Stimulated activated effector memory CD8-positive, alpha-beta T cell treated with anti-CD3 and anti-CD28 coated beads, Interleukin-12 subunit alpha, Interleukin-12 subunit beta, amount 100 ng/mL, for 72 hours (primary cell): ENCODE data around the gene AP5S1.
"Not testable (repeated sequence)": the region's sequence is repeated elsewhere in the genome, so short reads cannot be mapped to it uniquely, and the experiment has no call there.

Experiments used
- ATAC-seq: fragments of 150-1000 bp; cut with Tn5 transposase; 2 replicates; pipeline ENCODE4 v1.10.0; 2021
- DNase-seq, 2 donors: peaks; one replicate each; pipeline ENCODE4 v3.0.0; 2021 to 2022; ENCODE audit warnings: low spot score in 2 of 2
- H3K27ac Mint-ChIP-seq: one replicate; pipeline ENCODE4 v1.8.0; 2022; ENCODE audit warnings: mild to moderate bottlenecking, mixed read lengths
- H3K36me3 Mint-ChIP-seq: one replicate; pipeline ENCODE4 v1.8.0; 2022; ENCODE audit warnings: mild to moderate bottlenecking, mixed read lengths
- H3K4me1 Mint-ChIP-seq: one replicate; pipeline ENCODE4 v1.8.0; 2022; ENCODE audit warnings: mixed read lengths
- H3K4me3 Mint-ChIP-seq: one replicate; pipeline ENCODE4 v1.8.0; 2022; ENCODE audit warnings: mild to moderate bottlenecking, mixed read lengths
- H3K9me3 Mint-ChIP-seq: one replicate; pipeline ENCODE4 v1.8.0; 2022; ENCODE audit warnings: mixed read lengths

The AP5S1 gene

DNA sequence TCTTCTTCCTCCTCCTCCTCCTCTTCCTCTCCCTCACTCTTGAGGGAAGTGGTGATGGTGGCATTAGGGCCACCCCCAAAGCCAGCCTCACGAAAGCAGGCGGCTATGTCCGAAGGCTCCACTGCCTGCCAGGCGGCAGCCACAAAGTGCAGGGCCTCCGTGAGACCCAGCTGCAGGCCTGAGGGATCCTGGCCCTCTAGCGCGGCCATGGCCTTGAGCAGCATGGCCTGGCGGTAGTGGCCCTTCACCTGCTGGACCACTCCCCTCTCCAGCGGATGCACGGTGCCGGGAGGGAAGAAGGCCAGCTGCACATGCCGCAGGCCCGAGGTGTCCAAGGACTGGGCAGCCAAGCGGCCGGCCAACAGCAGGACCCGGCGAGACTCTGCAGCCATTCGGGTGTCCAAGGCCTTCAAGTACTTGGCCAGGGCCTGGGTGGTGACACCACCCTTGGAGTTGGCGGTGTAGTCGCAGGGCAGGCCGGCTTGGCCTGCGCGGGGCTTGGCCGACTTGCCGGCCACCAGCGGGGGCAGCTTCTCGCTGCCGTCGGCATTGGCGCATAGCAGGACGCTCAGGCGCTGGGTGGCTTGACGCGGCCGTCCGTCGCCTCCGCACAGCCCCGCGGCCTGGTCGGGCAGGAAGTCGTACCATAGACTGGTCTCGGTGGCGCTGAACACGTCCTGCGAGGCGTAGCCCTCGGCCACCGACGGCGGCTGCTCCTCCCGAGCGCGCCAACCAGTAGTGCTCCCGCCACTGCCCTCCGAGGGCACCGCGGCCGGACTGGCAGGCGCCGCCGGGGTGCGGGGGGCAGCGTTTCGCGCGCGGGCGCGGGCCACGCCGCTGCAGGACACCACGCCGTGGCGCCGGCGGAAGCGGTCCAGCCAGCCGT is 34.9 kb upstream of the AP5S1 start:
- Mint-ChIP-seq H3K4me3 (peak overlapping the region; percentile 70), H3K27ac (peak overlapping the region; percentile 79)
- no peak for DNase-seq

DNA sequence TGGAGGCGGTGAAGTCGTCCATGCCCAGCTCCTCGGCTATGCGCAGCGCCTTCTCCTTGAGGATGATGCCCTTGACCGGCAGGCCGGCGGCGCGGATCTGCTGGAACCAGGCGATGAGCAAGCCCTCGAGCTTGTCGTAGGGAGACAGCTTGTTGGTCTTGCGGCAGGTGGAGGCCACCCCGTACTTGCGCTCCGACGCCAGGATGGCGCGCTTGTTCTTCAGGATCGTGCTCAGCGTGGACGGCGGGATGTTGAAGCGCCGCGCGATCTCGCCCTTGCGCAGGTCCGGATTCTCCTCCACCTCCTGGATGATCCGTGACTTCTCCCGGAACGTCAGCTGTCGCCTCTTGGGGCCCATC is 34.2 kb upstream of the AP5S1 start:
- no peaks in the 10 kb centered on the region for H3K9me3 Mint-ChIP-seq
- DNase-seq (peak in 1 of 2 donors; percentile 26), ATAC-seq (peak; percentile 46)
- H3K4me1 Mint-ChIP-seq: peaks cover 59% of the 10 kb centered on the region
- peak overlapping the region; percentile 70 for H3K4me3 Mint-ChIP-seq
- H3K27ac Mint-ChIP-seq: peak overlapping the region; percentile 54
- peaks cover 20% of the 10 kb centered on the region for H3K36me3 Mint-ChIP-seq

More for the DNA sequence above, 34.9 kb upstream of the AP5S1 start:
- no peak for ATAC-seq
- Mint-ChIP-seq H3K4me1 (peaks cover 65% of the 10 kb centered on the region), H3K9me3 (no peaks in the 10 kb centered on the region), H3K36me3 (peaks cover 20% of the 10 kb centered on the region)

DNA sequence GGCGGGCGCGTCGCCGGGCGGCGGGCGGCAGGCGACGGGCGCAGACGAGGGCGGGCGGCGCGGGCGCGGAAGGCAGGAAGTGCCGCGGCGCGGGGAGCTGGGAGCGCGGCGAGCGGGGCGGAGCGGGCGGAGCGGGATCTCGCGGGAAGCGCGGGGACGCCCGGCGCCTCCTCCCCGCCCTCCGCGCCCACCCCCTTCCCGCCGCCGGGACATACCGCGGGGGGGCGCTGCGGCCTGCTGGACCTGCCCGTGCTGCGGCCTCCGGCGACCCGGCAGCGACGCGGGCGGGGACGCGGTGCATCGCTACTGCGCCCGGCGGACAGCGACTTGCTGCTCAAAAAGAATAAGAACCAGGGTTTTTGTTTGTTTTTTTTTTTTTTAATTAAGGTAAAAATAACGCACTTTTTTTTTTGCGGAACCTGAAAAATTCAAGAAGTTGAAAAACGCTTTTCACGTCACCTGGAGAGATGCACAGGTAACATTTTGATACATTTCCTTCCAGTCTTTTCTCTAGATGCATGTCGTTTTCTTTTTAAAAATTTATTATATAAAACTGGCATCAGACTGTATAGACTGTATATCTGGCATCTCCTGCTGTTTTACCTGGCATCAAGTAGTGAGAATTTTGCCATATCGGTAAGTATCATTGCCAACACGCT is 33.6 kb upstream of the AP5S1 start, which contains the start of gene CENPB:
TSS of gene CENPB (minus strand) at position 76 of the 659 bp plus-strand sequence. CDS start 257 bp downstream, outside the sequence.
- H3K4me1 Mint-ChIP-seq: peaks cover 52% of the 10 kb centered on the region
- peak; percentile 93 for ATAC-seq
- peak within 1 kb of the TSS; percentile 54 for H3K27ac Mint-ChIP-seq
- H3K9me3 Mint-ChIP-seq: no peaks in the 10 kb centered on the region
- H3K4me3 Mint-ChIP-seq: peak within 1 kb of the TSS; percentile 70
- DNase-seq: peak; percentile 94 to 98
- H3K36me3 Mint-ChIP-seq: peaks cover 20% of the 10 kb centered on the region

DNA sequence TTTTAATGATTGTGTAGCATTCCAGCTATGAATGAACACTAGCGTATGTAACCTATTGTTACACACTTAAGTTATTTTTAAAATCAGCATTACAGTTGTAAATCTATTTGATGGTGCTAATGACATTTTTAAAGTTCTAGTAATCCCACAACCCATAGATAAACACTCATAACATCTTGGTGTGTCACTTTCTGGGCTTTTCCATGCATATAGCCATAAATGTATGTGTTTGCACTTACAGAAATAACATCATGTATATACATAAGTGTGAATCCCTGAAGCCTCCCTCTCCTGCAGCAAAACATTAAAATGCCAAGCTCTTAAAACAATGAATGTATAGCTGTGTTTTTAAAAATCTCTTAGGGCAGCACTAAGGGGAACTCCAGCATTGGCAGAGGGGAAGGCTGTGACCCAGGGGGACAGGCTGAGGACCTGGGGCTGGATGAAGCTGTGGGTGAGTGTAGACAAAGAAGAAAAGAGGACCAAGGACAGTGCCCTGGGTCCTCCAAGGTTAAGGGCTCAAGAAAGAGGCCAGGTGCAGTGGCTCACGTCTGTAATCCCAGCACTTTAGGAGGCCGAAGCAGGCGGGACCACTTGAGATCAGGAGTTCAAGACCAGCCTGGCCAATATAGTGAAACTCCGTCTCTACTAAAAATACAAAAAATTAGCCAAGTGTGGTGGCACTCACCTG is 32.9 kb upstream of the AP5S1 start:
- no peak overlapping the region for H3K27ac Mint-ChIP-seq
- H3K4me3 Mint-ChIP-seq: peak overlapping the region; percentile 70
- H3K9me3 Mint-ChIP-seq: no peaks in the 10 kb centered on the region
- ATAC-seq (no peak), DNase-seq (no peak)
- H3K36me3 Mint-ChIP-seq: peaks cover 20% of the 10 kb centered on the region
- peaks cover 46% of the 10 kb centered on the region for H3K4me1 Mint-ChIP-seq

DNA sequence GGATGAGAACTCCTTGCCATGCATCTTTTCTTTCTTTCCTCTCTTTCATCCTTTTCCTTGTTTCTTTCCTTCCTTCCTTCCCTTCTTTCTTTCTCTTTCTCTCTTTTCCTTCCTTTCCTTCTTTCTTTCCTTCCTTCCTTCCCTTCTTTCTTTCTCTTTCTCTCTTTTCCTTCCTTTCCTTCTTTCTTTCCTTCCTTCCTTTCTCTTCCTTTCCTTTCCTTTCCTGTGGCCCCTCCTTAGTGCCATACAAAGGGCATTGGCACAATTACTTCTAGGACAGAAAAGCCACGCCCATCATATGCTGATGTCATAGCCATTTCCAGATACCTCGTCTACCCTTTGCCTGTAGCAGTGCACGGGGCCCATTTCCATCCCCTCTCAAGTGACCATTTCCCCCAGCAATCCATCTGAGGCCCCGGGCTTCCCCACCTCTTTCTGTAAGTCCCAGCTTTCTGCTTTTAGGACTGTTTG is 31.6 kb upstream of the AP5S1 start:
- peak overlapping the region; percentile 18 for H3K4me3 Mint-ChIP-seq
- ATAC-seq (no peak), DNase-seq (no peak)
- no peaks in the 10 kb centered on the region for H3K9me3 Mint-ChIP-seq
- peaks cover 17% of the 10 kb centered on the region for H3K36me3 Mint-ChIP-seq
- H3K27ac Mint-ChIP-seq: no peak overlapping the region
- H3K4me1 Mint-ChIP-seq: peaks cover 36% of the 10 kb centered on the region

DNA sequence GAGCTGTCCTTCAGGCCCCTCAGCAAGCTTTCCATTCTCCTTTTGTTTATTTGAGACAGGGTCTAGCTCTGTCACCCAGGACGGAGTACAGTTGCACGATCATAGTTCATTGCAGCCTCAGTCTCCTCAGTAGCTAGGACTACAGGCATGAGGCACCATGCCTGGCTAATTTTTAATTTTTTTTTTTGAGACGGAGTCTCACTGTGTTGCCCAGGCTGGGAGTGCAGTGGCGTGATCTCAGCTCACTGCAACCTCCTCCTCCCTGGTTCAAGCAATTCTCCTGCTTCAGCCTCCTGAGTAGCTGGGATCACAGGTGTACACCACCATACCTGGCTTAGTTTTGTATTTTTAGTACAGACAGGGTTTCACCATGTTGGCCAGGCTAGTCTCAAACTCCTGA is 31.1 kb upstream of the AP5S1 start:
- Mint-ChIP-seq H3K36me3 (peaks cover 12% of the 10 kb centered on the region), H3K4me1 (peaks cover 33% of the 10 kb centered on the region), H3K4me3 (peak overlapping the region; percentile 18)
- H3K27ac Mint-ChIP-seq, DNase-seq, ATAC-seq, H3K9me3 Mint-ChIP-seq: not testable (repeated sequence)

DNA sequence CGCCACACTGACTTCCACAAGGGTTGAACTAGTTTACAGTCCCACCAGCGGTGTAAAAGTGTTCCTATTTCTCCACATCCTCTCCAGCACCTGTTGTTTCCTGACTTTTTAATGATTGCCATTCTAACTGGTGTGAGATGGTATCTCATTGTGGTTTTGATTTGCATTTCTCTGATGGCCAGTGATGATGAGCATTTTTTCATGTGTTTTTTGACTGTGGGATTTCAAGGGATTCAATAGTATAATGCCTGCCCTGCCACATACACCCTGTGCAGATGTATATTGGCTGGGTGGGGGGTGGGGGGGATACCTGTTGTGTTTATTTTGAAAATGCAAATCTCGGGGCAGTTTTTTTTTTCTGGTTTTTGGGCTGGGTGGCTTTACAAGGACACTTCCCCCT is 26.2 kb upstream of the AP5S1 start:
- H3K4me3 Mint-ChIP-seq, ATAC-seq, H3K27ac Mint-ChIP-seq: not testable (repeated sequence)

DNA sequence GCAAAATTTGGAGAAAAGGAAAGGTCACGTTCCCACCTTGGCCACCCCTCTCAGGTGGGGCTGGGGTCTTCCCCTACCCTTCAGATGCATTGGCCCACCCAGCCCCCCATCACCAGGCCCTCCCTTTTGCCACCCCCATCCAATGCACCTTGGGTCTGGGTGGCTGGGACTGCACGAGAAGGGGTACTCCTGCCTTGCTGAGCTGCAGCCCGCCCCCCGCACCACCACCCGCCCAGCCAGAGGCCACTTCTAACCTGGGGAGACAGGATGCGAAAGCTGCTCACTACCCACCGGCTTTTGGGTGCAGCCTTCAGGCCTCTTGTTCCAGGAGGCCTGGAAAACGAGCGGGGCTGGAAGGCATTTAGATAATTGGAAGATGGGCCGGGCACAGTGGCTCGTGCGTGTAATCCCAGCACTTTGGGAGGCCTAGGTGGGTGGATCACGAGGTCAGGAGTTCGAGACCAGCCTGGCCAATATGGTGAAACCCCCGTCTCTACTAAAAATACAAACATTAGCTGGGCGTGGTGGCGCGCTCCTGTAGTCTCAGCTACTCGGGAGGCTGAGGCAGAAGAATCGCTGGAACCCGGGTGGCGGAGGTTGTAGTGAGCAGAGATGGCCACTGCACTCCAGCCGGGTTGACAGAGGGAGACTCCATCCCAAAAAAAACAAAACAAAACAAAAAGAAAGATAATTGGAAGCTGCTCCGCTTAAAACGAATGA is 25.5 kb upstream of the AP5S1 start:
- Mint-ChIP-seq H3K36me3 (peaks cover 28% of the 10 kb centered on the region), H3K4me3 (peak overlapping the region; percentile 99), H3K9me3 (no peaks in the 10 kb centered on the region), H3K4me1 (peaks cover 42% of the 10 kb centered on the region), H3K27ac (peak overlapping the region; percentile 98)
- DNase-seq: no peak
- no peak for ATAC-seq

More for the DNA sequence above, 26.2 kb upstream of the AP5S1 start:
- not testable (repeated sequence) for DNase-seq, H3K9me3 Mint-ChIP-seq
- Mint-ChIP-seq H3K4me1 (peaks cover 39% of the 10 kb centered on the region), H3K36me3 (peaks cover 24% of the 10 kb centered on the region)

DNA sequence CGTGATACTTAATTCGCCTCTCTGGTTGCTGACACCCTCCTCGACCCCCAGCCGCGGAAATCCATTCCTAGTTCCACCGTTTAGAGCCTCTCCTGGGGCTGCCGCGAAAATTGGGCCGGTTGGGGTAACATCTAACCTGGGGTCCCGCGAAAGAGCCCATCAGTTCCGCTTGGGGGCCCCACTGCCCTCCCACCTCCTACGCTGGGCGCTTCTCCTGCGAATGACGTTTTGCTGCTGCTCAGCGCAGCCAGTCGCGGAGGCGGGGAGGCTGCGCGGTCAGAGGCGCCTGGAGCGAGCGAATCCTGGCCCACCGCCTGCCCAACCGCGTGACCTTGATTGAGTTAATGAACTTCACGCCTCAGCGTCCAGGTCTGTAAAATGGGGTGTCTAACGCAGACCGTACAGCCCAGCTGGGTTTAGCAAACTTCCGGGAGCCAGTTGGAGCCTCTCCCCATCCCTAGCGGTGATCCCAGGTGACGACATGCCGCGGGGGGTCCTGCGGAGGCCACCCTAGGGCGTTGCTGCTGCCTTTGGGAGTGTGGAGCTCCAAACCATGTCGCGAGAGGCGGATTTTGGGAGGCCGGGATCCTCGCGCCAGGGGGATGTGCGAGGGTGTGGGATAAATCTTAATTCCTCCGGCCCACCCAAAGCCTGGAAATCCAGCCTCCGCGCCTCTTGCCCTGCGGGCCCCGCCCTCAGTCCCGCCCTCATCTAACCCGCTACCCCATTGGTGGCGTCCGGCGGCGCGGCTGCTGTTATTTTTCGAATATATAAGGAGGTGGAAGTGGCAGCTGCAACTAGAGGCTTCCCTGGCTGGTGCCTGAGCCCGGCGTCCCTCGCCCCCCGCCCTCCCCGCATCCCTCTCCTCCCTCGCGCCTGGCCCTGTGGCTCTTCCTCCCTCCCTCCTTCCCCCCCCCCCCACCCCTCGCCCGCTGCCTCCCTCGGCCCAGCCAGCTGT is 24.6 kb upstream of the AP5S1 start, which contains the start of gene CDC25B:
TSS of gene CDC25B (plus strand) at position 800 of the 958 bp plus-strand sequence. CDS start 222 bp downstream, outside the sequence.
- peak within 1 kb of the TSS; percentile 99 for H3K4me3 Mint-ChIP-seq
- ATAC-seq (peak; percentile 89), DNase-seq (peak; percentile 75 to 92)
- H3K9me3 Mint-ChIP-seq: no peaks in the 10 kb centered on the region
- peaks cover 48% of the 10 kb centered on the region for H3K4me1 Mint-ChIP-seq
- peak within 1 kb of the TSS; percentile 98 for H3K27ac Mint-ChIP-seq
- H3K36me3 Mint-ChIP-seq: peaks cover 37% of the 10 kb centered on the region

DNA sequence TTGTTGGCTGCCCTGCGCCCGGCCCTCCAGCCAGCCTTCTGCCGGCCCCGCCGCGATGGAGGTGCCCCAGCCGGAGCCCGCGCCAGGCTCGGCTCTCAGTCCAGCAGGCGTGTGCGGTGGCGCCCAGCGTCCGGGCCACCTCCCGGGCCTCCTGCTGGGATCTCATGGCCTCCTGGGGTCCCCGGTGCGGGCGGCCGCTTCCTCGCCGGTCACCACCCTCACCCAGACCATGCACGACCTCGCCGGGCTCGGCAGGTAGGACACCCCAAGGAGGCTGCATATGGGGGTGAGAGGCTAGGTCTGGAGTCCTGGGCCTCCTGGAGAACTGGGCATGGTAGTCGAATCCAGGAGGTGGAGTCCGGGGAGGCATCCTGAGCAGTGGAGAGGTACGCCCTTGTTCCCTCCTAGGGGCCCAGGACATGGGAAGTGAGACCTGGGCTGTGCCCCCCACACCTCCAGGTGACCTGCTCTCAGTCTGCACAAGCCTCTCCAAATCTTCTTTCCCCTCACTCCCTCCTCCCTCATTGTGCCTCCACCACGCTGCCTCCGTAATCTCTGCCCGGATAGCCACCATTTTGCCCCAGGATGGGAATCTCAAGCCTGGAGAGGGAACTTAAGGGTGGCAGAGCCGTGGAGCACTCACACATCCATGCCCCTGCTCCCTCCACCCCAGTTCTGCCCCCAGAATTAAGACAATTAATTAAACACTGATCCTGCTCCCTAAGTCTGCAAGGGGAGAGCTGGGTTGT is 23.7 kb upstream of the AP5S1 start:
- Mint-ChIP-seq H3K4me3 (peak overlapping the region; percentile 99), H3K9me3 (no peaks in the 10 kb centered on the region), H3K4me1 (peaks cover 57% of the 10 kb centered on the region), H3K27ac (peak overlapping the region; percentile 98), H3K36me3 (peaks cover 46% of the 10 kb centered on the region)
- DNase-seq (no peak), ATAC-seq (peak; percentile 0)

DNA sequence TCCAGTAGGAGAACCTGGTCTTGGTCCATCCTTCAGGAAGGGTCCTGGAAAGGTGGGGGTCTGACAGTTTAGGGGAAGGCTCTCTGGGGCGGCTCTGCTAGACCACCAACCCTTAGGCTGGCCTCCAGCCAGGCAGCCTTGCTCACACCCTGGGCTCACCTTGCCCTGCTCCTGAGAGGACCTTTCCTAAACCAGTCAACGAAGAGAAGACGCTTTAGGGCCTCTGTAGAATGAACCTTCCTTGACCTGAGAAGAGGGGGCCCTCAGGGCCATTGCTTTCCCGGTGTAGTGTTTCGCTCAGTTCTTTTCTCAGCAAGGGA is 23.2 kb upstream of the AP5S1 start:
- ATAC-seq: no peak

DNA sequence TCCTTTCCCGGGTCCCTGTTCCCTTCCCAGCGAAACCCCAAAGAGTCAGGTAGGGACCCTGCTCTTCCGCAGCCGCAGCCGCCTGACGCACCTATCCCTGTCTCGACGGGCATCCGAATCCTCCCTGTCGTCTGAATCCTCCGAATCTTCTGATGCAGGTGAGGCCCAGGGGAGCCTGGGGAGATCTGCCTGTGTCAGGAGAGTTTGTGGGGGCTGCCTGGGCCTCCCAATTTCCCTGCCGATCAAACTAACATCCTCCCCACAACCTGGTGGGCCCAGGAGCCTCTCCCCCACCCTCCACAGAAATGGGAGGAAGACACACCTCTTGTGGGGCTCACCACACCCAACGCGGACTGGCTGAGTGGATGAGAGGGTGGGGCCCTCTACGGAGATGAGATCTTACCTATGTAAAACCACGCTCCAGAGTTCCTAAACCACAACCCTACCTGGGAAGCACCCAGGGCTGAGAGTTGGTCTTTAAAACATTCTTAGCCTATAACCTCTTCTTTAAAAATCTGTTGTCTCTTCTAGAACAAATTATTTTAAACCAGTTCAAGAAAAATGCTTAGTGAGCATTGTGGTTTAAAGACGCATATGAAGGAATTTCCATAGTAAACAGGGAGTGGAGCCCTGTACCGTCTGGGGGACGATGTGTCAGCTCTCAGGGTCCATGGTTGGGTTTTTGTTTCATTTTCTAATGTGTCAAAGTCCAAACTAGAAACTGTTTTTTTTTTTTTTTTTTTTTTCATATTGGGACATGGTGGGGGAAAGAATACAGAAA is 22.6 kb upstream of the AP5S1 start:
- Mint-ChIP-seq H3K36me3 (peaks cover 57% of the 10 kb centered on the region), H3K4me1 (peaks cover 64% of the 10 kb centered on the region), H3K27ac (peak overlapping the region; percentile 98), H3K4me3 (peak overlapping the region; percentile 99), H3K9me3 (no peaks in the 10 kb centered on the region)
- peak; percentile 41 for ATAC-seq
- DNase-seq: no peak

More for the DNA sequence above, 23.2 kb upstream of the AP5S1 start:
- H3K4me3 Mint-ChIP-seq: peak overlapping the region; percentile 99
- H3K27ac Mint-ChIP-seq: peak overlapping the region; percentile 98
- H3K36me3 Mint-ChIP-seq: peaks cover 51% of the 10 kb centered on the region
- DNase-seq: no peak
- peaks cover 58% of the 10 kb centered on the region for H3K4me1 Mint-ChIP-seq
- no peaks in the 10 kb centered on the region for H3K9me3 Mint-ChIP-seq
